H1 (cell line): ENCODE measurements around the gene POLR3A. TPM values are rescaled to one million over a fixed set of nuclear protein-coding genes. Genes with fewer than 3 reads are reported as not detected.
A peak's percentile ranks its signal among the peaks of the same experiment; 100 is the strongest.

Source experiments
- CTCF ChIA-PET: fragments of 300-600 bp; sonication (Branson Sonifier 250); formaldehyde crosslinking; loops from one replicate; lab custom pipeline; 2021; ENCODE audit not compliant: partially characterized antibody; lab: Charles Lee
- POLR2A ChIA-PET: fragments of 300-600 bp; sonication (Branson Sonifier 250); formaldehyde crosslinking; loops from one replicate; lab custom pipeline; 2021; ENCODE audit warnings: inconsistent platforms; ENCODE audit not compliant: partially characterized antibody; lab: Charles Lee
- DNase-seq, 2 experiments: peaks; one replicate each; pipeline versions ENCODE4 v3.0.0 to v3.0.0-alpha.2; 2010 to 2022; ENCODE audit warnings: low spot score in 2 of 2, low read depth in 1 of 2, mixed read lengths in 1 of 2
- FAIRE-seq: peaks from 2 replicates; lab custom pipeline; 2011; peaks lifted over from hg19 to GRCh38; lab: Jason Lieb, UNC
- H2AFZ ChIP-seq: 2 replicates; pipeline ENCODE4 v1.8.1; 2012; ENCODE audit warnings: low read length, inconsistent platforms
- H2AK5ac ChIP-seq: 2 replicates; pipeline ENCODE4 v1.6.1; 2013; ENCODE audit warnings: low read depth, low read length
- H2BK120ac ChIP-seq: replicated peaks from 2 replicates; pipeline ENCODE3; 2013; ENCODE audit warnings: low read depth, low read length, inconsistent platforms
- H2BK12ac ChIP-seq: 2 replicates; pipeline ENCODE4 v1.6.1; 2013; ENCODE audit warnings: low read depth, low read length
- H2BK15ac ChIP-seq: 2 replicates; pipeline ENCODE4 v1.6.1; 2013; ENCODE audit warnings: low read length
- H2BK20ac ChIP-seq: 2 replicates; pipeline ENCODE4 v1.6.1; 2013; ENCODE audit warnings: low read length
- H2BK5ac ChIP-seq: 2 replicates; pipeline ENCODE4 v1.6.1; 2013; ENCODE audit warnings: low read depth, low read length
- H3K14ac ChIP-seq: 2 replicates; pipeline ENCODE4 v1.6.1; 2013; ENCODE audit warnings: inconsistent platforms; ENCODE audit not compliant: insufficient read length
- H3K18ac ChIP-seq: 2 replicates; pipeline ENCODE4 v1.6.1; 2013; ENCODE audit warnings: low read length; ENCODE audit errors: extremely low read depth
- H3K23ac ChIP-seq: 2 replicates; pipeline ENCODE4 v1.6.1; 2013; ENCODE audit warnings: inconsistent platforms; ENCODE audit not compliant: insufficient read length
- H3K23me2 ChIP-seq: 2 replicates; pipeline ENCODE4 v1.6.1; 2013; ENCODE audit warnings: low read depth, low read length
- H3K27ac ChIP-seq: 2 replicates; pipeline ENCODE4 v1.6.1; 2011; ENCODE audit warnings: low read depth, low read length, inconsistent platforms
- H3K27me3 ChIP-seq, 4 experiments: replicated peaks in 1 of 4; 1 replicate in 1 of 4; 2 replicates in 3 of 4; pipeline versions ENCODE4 v1.6.1 to v1.8.1; 2011 to 2013; ENCODE audit warnings: low read length in 3 of 4, mild to moderate bottlenecking in 3 of 4, inconsistent platforms in 2 of 4, mixed read lengths in 2 of 4, moderate library complexity in 1 of 4; ENCODE audit not compliant: control insufficient read depth in 3 of 4, insufficient read depth in 3 of 4; ENCODE audit errors: extremely low read depth in 1 of 4
- H3K36me3 ChIP-seq, 4 experiments: 2 replicates each; pipeline versions ENCODE4 v1.6.1 to v1.8.1; 2011 to 2013; ENCODE audit warnings: mild to moderate bottlenecking in 4 of 4, low read length in 3 of 4, moderate library complexity in 2 of 4, control low read depth in 1 of 4, inconsistent platforms in 1 of 4; ENCODE audit not compliant: insufficient read depth in 4 of 4, control insufficient read depth in 2 of 4
- H3K4ac ChIP-seq: replicated peaks from 2 replicates; pipeline ENCODE3; 2013; ENCODE audit warnings: low read length, low read depth, mixed read lengths, inconsistent platforms; ENCODE audit not compliant: insufficient read length
- H3K4me1 ChIP-seq, 4 experiments: replicated peaks in 1 of 4; 1 replicate in 1 of 4; 2 replicates in 3 of 4; pipeline versions ENCODE4 v1.6.1 to v1.8.1; 2011 to 2013; ENCODE audit warnings: low read length in 3 of 4, inconsistent platforms in 2 of 4, mixed read lengths in 1 of 4; ENCODE audit not compliant: insufficient read depth in 4 of 4, control insufficient read depth in 3 of 4
- H3K4me2 ChIP-seq, 2 experiments: 2 replicates each; pipeline versions ENCODE4 v1.6.1 to v1.8.1; 2011 to 2013; ENCODE audit warnings: low read depth in 2 of 2, low read length in 2 of 2, control low read depth in 1 of 2, inconsistent platforms in 1 of 2, mild to moderate bottlenecking in 1 of 2; ENCODE audit not compliant: insufficient read depth in 1 of 2
- H3K4me3 ChIP-seq, 4 experiments: fragments of 200-600, 300-600 bp in 1 of 4; sonication (generic), shearing (Covaris generic), sonication (Bioruptor Twin) in 1 of 4; 2 replicates each; pipeline versions ENCODE4 v1.5.1 to v1.8.1; 2011 to 2016; ENCODE audit warnings: low read length in 4 of 4, low read depth in 3 of 4, control low read depth in 2 of 4, inconsistent platforms in 2 of 4, mild to moderate bottlenecking in 2 of 4, mixed read lengths in 1 of 4, moderate library complexity in 1 of 4; ENCODE audit not compliant: insufficient read depth in 2 of 4; ENCODE audit errors: extremely low read depth in 1 of 4
- H3K56ac ChIP-seq: replicated peaks from 2 replicates; pipeline ENCODE3; 2013; ENCODE audit warnings: low read depth, mild to moderate bottlenecking, mixed read lengths, low read length, inconsistent platforms; ENCODE audit not compliant: insufficient read length
- H3K79me1 ChIP-seq: 2 replicates; pipeline ENCODE4 v1.6.1; 2013; ENCODE audit warnings: low read depth, low read length, control low read depth
- H3K79me2 ChIP-seq, 2 experiments: 2 replicates each; pipeline versions ENCODE4 v1.6.1 to v1.8.1; 2012 to 2013; ENCODE audit warnings: low read length in 2 of 2, mild to moderate bottlenecking in 2 of 2, inconsistent platforms in 1 of 2; ENCODE audit not compliant: insufficient read depth in 2 of 2, control insufficient read depth in 1 of 2
- H3K9ac ChIP-seq, 4 experiments: replicated peaks in 1 of 4; 1 replicate in 1 of 4; 2 replicates in 3 of 4; pipeline versions ENCODE4 v1.6.1 to v1.8.1; 2011 to 2013; ENCODE audit warnings: low read depth in 3 of 4, low read length in 3 of 4, control low read depth in 2 of 4, mild to moderate bottlenecking in 2 of 4, moderate library complexity in 2 of 4, inconsistent platforms in 1 of 4; ENCODE audit errors: extremely low read depth in 1 of 4
- H3K9me3 ChIP-seq, 2 experiments: 2 replicates each; pipeline versions ENCODE4 v1.6.1 to v1.8.1; 2012 to 2013; ENCODE audit warnings: mild to moderate bottlenecking in 2 of 2, moderate library complexity in 2 of 2, control low read depth in 1 of 2, inconsistent platforms in 1 of 2, low read depth in 1 of 2, low read length in 1 of 2, mixed read lengths in 1 of 2; ENCODE audit not compliant: insufficient read depth in 2 of 2
- H4K20me1 ChIP-seq, 2 experiments: replicated peaks in 1 of 2; 2 replicates each; pipeline versions ENCODE3 to v1.8.1; 2011 to 2013; ENCODE audit warnings: inconsistent platforms in 2 of 2, low read length in 2 of 2, mild to moderate bottlenecking in 1 of 2; ENCODE audit not compliant: insufficient read depth in 2 of 2, control insufficient read depth in 1 of 2
- H4K5ac ChIP-seq: 2 replicates; pipeline ENCODE4 v1.6.1; 2013; ENCODE audit warnings: low read length, low read depth, mixed read lengths, inconsistent platforms; ENCODE audit not compliant: insufficient read length
- H4K8ac ChIP-seq: 2 replicates; pipeline ENCODE4 v1.8.0; 2013; ENCODE audit warnings: mild to moderate bottlenecking, moderate library complexity, low read length, inconsistent platforms; ENCODE audit not compliant: insufficient read depth; ENCODE audit errors: extremely low read depth
- H4K91ac ChIP-seq: replicated peaks from 2 replicates; pipeline ENCODE3; 2013; ENCODE audit warnings: low read length, mixed read lengths, inconsistent platforms; ENCODE audit not compliant: insufficient read length
- CHD2 ChIP-seq: IDR thresholded peaks from 2 replicates; pipeline ENCODE4 v1.6.1; 2012; ENCODE audit warnings: low read length, improper control_type of control experiment
- POLR2A ChIP-seq, 2 experiments: IDR thresholded peaks; 1 replicate in 1 of 2; 2 replicates in 1 of 2; pipeline ENCODE4 v1.6.1; 2011; ENCODE audit warnings: low read depth in 2 of 2, low read length in 2 of 2, mild to moderate bottlenecking in 2 of 2; ENCODE audit errors: control extremely low read depth in 1 of 2
- POLR2AphosphoS5 ChIP-seq: IDR thresholded peaks from 2 replicates; pipeline ENCODE4 v1.6.1; 2011; ENCODE audit warnings: low read depth, low read length
- SRF ChIP-seq: IDR thresholded peaks from 2 replicates; pipeline ENCODE4 v1.6.1; 2011; ENCODE audit warnings: mild to moderate bottlenecking, low read depth, low read length, moderate library complexity
- ZNF274 ChIP-seq: IDR thresholded peaks from 2 replicates; pipeline ENCODE4 v1.7.0; 2012; ENCODE audit warnings: low read length, borderline replicate concordance; ENCODE audit errors: extremely low read depth
- WGBS, 2 experiments: shearing (Covaris generic) in 1 of 2; methylation state at CpG; one replicate each; pipeline versions ENCODE4 v1.1.6 to v1.1.7; 2013 to 2015; ENCODE audit warnings: low lambda C conversion rate in 2 of 2, mixed read lengths in 2 of 2, inconsistent platforms in 1 of 2, low coverage in 1 of 2, missing lambda C conversion rate in 1 of 2; ENCODE audit not compliant: insufficient replicate concordance in 2 of 2, insufficient coverage in 1 of 2, insufficient read length in 1 of 2; ENCODE audit errors: extremely low coverage in 1 of 2, missing lambda C conversion rate in 1 of 2; 5-methylcytosine and 5-hydroxymethylcytosine counted together
- polyA plus RNA-seq, 7 experiments: library from polyadenylated mRNA; depleted of rRNA in 3 of 7; stranded (reverse) in 5 of 7; unstranded in 2 of 7; fragments of >200 nt in 5 of 7; fragments of 200-250 nt in 2 of 7; gene quantifications; 1 replicate in 5 of 7; 2 replicates in 1 of 7; 4 replicates in 1 of 7; pipeline versions ENCODE4 v1.2.1 to v1.2.3, GENCODE V29; 2011 to 2013; ENCODE audit warnings: missing spikeins in 2 of 7, mixed read lengths in 2 of 7
- total RNA-seq: library from RNA; stranded (reverse); fragmentation: NEBNext Ultra II Directional; extraction: Animal tissue kit (Norgen Biotek cat#: 25700); gene quantifications from 2 replicates; pipeline ENCODE4 v1.2.1, GENCODE V29; 2021
- TF ChIP-seq, protein P1 (sequence below): IDR thresholded peaks from 2 replicates; pipeline ENCODE4 v1.6.1; 2012; ENCODE audit warnings: low read length, inconsistent platforms

POLR3A gene
- total and polyA plus RNA-seq, 2 of the 8 experiments (the other 6 are each of a cell fraction or from before 2014, with no cell fraction given): 11.3 to 38.6 TPM

GRCh38 chr10:78042058-78042751 lies 12.9 kb upstream of the POLR3A start:
- no peak overlapping the region for H2BK5ac ChIP-seq
- H4K20me1 ChIP-seq: peaks cover 16 to 40% of the 10 kb centered on the region in 2 experiments
- H4K91ac ChIP-seq: no peak overlapping the region
- H3K4me1 ChIP-seq: peaks cover 2 to 28% (median 20%) of the 10 kb centered on the region in 4 experiments
- peaks cover 0 to 43% of the 10 kb centered on the region in 2 experiments; a peak in 3 of 4 replicates for H3K79me2 ChIP-seq
- H2BK120ac ChIP-seq: no peak overlapping the region
- no peak overlapping the region for H2AK5ac ChIP-seq
- H3K23me2 ChIP-seq: peaks cover 3% of the 10 kb centered on the region
- H2AFZ ChIP-seq: no peak overlapping the region
- CTCF ChIA-PET: interaction anchor here (0.7 to 2.2 kb wide), 2 partner anchors 13 to 85 kb away, joined by 3 to 5 read pairs; no protein-coding TSS in a partner anchor
- no peak overlapping the region for H3K9ac ChIP-seq
- H3K4me3 ChIP-seq: no peak overlapping the region
- H3K4me2 ChIP-seq: 0 out of 4 replicates have a peak overlapping the region, but pooled peaks of 1 of the 2 experiments have one; percentile 16
- no peak overlapping the region for H2BK20ac ChIP-seq
- no peak overlapping the region for H3K4ac ChIP-seq
- 79% methylated on average over 2 of the region's 2 CpGs; no CpG with 5 or more reads in 1 of the 2 experiments for WGBS, 2 experiments
- peaks cover 26 to 58% (median 51%) of the 10 kb centered on the region in 4 experiments for H3K36me3 ChIP-seq
- DNase-seq: no peak
- FAIRE-seq: no peak
- no peak overlapping the region for H4K8ac ChIP-seq
- H3K27ac ChIP-seq: no peak overlapping the region
- H3K23ac ChIP-seq: no peak overlapping the region
- no peak overlapping the region for H3K18ac ChIP-seq
- no peaks in the 10 kb centered on the region; a peak in 1 of 7 replicates for H3K27me3 ChIP-seq
- 0 out of 2 replicates have a peak, but pooled peaks cover 9% of the 10 kb centered on the region for H3K79me1 ChIP-seq
- H3K56ac ChIP-seq: no peak overlapping the region
- no peak overlapping the region for H2BK15ac ChIP-seq
- no peaks in the 10 kb centered on the region for H3K9me3 ChIP-seq
- POLR2A ChIA-PET: interaction anchor here (0.7 to 5.8 kb wide), 26 partner anchors 8 to 518 kb away, joined by 3 to 41 read pairs (median 4); partner anchors contain the start of genes POLR3A and RPS24
- H4K5ac ChIP-seq: no peak overlapping the region
- H2BK12ac ChIP-seq: no peak overlapping the region
- H3K14ac ChIP-seq: no peak overlapping the region
- TF ChIP-seq POLR2A (IDR thresholded peaks at IDR 0.05; ENCODE audit: control extremely low read depth in 1 of 2, low read depth in 2 of 2, low read length in 2 of 2) (peak in 1 of 2 experiments; percentile 75; a peak in 2 of 3 replicates), SRF (no peak), POLR2AphosphoS5 (peak; percentile 72), ZNF274 (no peak), CHD2 (no peak)
- TF ChIP-seq, protein P1, sequence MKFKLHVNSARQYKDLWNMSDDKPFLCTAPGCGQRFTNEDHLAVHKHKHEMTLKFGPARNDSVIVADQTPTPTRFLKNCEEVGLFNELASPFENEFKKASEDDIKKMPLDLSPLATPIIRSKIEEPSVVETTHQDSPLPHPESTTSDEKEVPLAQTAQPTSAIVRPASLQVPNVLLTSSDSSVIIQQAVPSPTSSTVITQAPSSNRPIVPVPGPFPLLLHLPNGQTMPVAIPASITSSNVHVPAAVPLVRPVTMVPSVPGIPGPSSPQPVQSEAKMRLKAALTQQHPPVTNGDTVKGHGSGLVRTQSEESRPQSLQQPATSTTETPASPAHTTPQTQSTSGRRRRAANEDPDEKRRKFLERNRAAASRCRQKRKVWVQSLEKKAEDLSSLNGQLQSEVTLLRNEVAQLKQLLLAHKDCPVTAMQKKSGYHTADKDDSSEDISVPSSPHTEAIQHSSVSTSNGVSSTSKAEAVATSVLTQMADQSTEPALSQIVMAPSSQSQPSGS: peak; percentile 53; the same call in 1 of the 2 replicates
